Stimulated activated naive B cell treated with anti-CD40 and anti-IgM and Interleukin-4, amounts not matched to agents 10 μg/mL and 1 μg/mL and 100 μg/mL, for 72 hours (primary cell): Measurements from ENCODE around the gene PGM2.
A peak's percentile ranks its signal among the peaks of the same experiment; 100 is the strongest.
"Not testable (repeated sequence)": the region's sequence is repeated elsewhere in the genome, so short reads cannot be mapped to it uniquely, and the experiment has no call there.

Source experiments
- ATAC-seq, 2 donors: fragments of 150-1000 bp; cut with Tn5 transposase; replicated peaks; 2 replicates each; pipeline ENCODE4 v1.10.0; 2021; ENCODE audit warnings: moderate library complexity in 1 of 2
- DNase-seq: peaks from one replicate; pipeline ENCODE4 v3.0.0; 2021
- H3K27ac Mint-ChIP-seq: one replicate; pipeline ENCODE4 v1.8.0; 2022; ENCODE audit warnings: mild to moderate bottlenecking, mixed read lengths
- H3K27me3 Mint-ChIP-seq, 2 donors: one replicate each; pipeline ENCODE4 v1.8.0; 2022; ENCODE audit warnings: mixed read lengths in 2 of 2
- H3K36me3 Mint-ChIP-seq, 2 donors: one replicate each; pipeline ENCODE4 v1.8.0; 2022; ENCODE audit warnings: mixed read lengths in 2 of 2, mild to moderate bottlenecking in 1 of 2
- H3K4me1 Mint-ChIP-seq, 2 donors: one replicate each; pipeline ENCODE4 v1.8.0; 2022; ENCODE audit warnings: mixed read lengths in 2 of 2, mild to moderate bottlenecking in 1 of 2
- H3K4me3 Mint-ChIP-seq, 2 donors: one replicate each; pipeline ENCODE4 v1.8.0; 2022; ENCODE audit warnings: mild to moderate bottlenecking in 2 of 2, mixed read lengths in 2 of 2, moderate library complexity in 1 of 2
- H3K9me3 Mint-ChIP-seq, 2 donors: one replicate each; pipeline ENCODE4 v1.8.0; 2022; ENCODE audit warnings: mixed read lengths in 2 of 2, mild to moderate bottlenecking in 1 of 2

The PGM2 gene

DNA sequence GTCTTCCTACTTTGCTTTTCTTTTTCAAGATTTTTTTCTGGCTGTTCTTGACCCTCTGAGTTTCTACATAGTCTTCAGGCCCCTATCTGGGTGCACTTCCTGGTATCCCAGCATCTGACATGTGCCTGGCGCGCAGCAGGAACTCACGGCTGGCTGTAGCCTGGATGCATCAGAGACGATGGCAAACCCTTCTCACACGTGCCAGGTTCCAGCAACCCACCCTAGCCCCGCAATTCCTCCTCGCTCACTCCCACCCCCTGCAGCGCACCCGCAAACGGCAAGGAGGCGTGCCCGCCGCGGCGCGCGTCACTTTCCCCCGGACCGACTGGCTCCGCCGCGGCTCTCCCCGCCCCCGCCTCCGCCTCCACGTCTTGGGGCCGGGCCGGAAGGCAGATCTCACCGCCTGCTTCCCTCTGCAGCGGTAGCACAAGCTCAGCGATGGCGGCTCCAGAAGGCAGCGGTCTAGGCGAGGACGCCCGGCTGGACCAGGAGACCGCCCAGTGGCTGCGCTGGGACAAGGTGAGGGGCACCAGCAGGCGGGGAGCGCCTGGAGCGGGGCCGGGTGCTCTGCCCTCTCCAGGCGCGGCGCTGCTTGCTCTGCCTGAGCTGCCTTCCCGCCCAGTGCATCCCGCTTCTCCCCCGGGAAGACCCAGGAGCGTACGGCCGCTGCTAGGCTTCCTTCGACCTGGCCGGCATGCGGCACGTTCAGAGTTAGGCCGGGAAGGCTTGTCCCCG lies at the start of gene PGM2:
TSS of gene PGM2 (plus strand) at position 392 of the 735 bp plus-strand sequence. CDS start at position 439, 47 bp downstream.
- peak; percentile 96 to 98 for ATAC-seq
- DNase-seq = peak; percentile 86
- Mint-ChIP-seq H3K4me3 (peak within 1 kb of the TSS; percentile 90 to 91), H3K27ac (peak within 1 kb of the TSS; percentile 87), H3K36me3 (peaks cover 14 to 15% of the 10 kb centered on the region in 2 donors), H3K9me3 (no peaks in the 10 kb centered on the region), H3K27me3 (no peaks in the 10 kb centered on the region), H3K4me1 (peaks cover 16 to 31% of the 10 kb centered on the region in 2 donors)

- H3K36me3 Mint-ChIP-seq = peaks cover 0 to 4% of the 10 kb centered on the region in 2 donors
- peaks cover 2 to 9% of the 10 kb centered on the region in 2 donors for H3K9me3 Mint-ChIP-seq
- H3K4me1 Mint-ChIP-seq = peaks cover 6 to 9% of the 10 kb centered on the region in 2 donors
- DNase-seq (no peak), ATAC-seq (no peak)
- H3K27ac Mint-ChIP-seq = no peak overlapping the region
- H3K27me3 Mint-ChIP-seq = no peaks in the 10 kb centered on the region
- no peak overlapping the region for H3K4me3 Mint-ChIP-seq
Measured at GRCh38 chr4:37779896-37780295, 46.6 kb upstream of the PGM2 start.

- Mint-ChIP-seq H3K27ac (no peak overlapping the region), H3K36me3 (peaks cover 0 to 4% of the 10 kb centered on the region in 2 donors), H3K4me3 (no peak overlapping the region), H3K4me1 (peaks cover 6 to 9% of the 10 kb centered on the region in 2 donors), H3K27me3 (no peaks in the 10 kb centered on the region), H3K9me3 (peaks cover 2 to 9% of the 10 kb centered on the region in 2 donors)
- DNase-seq (no peak), ATAC-seq (no peak)
Measured at GRCh38 chr4:37780444-37781130, 45.9 kb upstream of the PGM2 start.

- no peak overlapping the region for H3K27ac Mint-ChIP-seq
- peaks cover 6 to 9% of the 10 kb centered on the region in 2 donors for H3K4me1 Mint-ChIP-seq
- peaks cover 0 to 4% of the 10 kb centered on the region in 2 donors for H3K36me3 Mint-ChIP-seq
- no peak for DNase-seq
- H3K27me3 Mint-ChIP-seq = no peaks in the 10 kb centered on the region
- H3K4me3 Mint-ChIP-seq = no peak overlapping the region
- ATAC-seq = no peak
- H3K9me3 Mint-ChIP-seq = peaks cover 2 to 9% of the 10 kb centered on the region in 2 donors
Measured at GRCh38 chr4:37781131-37781455, 45.4 kb upstream of the PGM2 start.

DNA sequence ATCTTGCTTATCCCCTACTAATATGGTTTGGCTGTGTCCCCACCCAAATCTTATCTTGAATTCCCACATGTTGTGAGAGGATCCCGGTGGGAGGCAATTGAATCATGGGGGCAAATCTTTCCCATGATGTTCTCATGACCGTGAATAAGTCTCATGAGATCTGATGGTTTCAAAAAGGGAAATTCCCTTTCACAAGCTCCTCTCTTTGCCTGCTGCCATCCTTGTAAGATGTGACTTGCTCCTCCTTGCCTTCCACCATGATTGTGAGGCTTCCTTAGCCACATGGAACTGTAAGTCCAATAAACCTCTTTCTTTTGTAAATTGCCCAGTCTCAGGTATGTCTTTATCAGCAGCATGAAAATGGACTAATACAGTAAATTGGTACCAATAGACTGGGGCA lies 40.2 kb upstream of the PGM2 start:
- not testable (repeated sequence) for DNase-seq, H3K27me3 Mint-ChIP-seq, H3K4me1 Mint-ChIP-seq, ATAC-seq, H3K27ac Mint-ChIP-seq, H3K4me3 Mint-ChIP-seq
- Mint-ChIP-seq H3K9me3 (peaks cover 13 to 18% of the 10 kb centered on the region in 2 donors), H3K36me3 (peaks cover 6 to 12% of the 10 kb centered on the region in 2 donors)

- peaks cover 7 to 11% of the 10 kb centered on the region in 2 donors for H3K36me3 Mint-ChIP-seq
- peaks cover 13 to 16% of the 10 kb centered on the region in 2 donors for H3K9me3 Mint-ChIP-seq
- not testable (repeated sequence) for ATAC-seq, H3K4me1 Mint-ChIP-seq, H3K27ac Mint-ChIP-seq, H3K27me3 Mint-ChIP-seq, DNase-seq, H3K4me3 Mint-ChIP-seq
Measured at GRCh38 chr4:37787883-37788460, 38.5 kb upstream of the PGM2 start.

- H3K9me3 Mint-ChIP-seq = peaks cover 13 to 16% of the 10 kb centered on the region in 2 donors
- H3K36me3 Mint-ChIP-seq = peaks cover 7 to 11% of the 10 kb centered on the region in 2 donors
- H3K4me1 Mint-ChIP-seq = no peaks in the 10 kb centered on the region
- no peak overlapping the region for H3K27ac Mint-ChIP-seq
- peaks cover 3 to 8% of the 10 kb centered on the region in 2 donors for H3K27me3 Mint-ChIP-seq
- DNase-seq = no peak
- ATAC-seq = no peak
- no peak overlapping the region for H3K4me3 Mint-ChIP-seq
Measured at GRCh38 chr4:37788819-37789218, 37.7 kb upstream of the PGM2 start.

GRCh38 chr4:37792241-37792640 lies 34.2 kb upstream of the PGM2 start:
- Mint-ChIP-seq H3K27me3 (peaks cover 4 to 13% of the 10 kb centered on the region in 2 donors), H3K27ac (no peak overlapping the region), H3K36me3 (peaks cover 6 to 7% of the 10 kb centered on the region in 2 donors), H3K9me3 (peaks cover 10 to 11% of the 10 kb centered on the region in 2 donors), H3K4me1 (no peaks in the 10 kb centered on the region), H3K4me3 (no peak overlapping the region)
- DNase-seq = no peak
- no peak for ATAC-seq

- Mint-ChIP-seq H3K4me3 (no peak overlapping the region), H3K4me1 (no peaks in the 10 kb centered on the region), H3K9me3 (peaks cover 10 to 11% of the 10 kb centered on the region in 2 donors), H3K27ac (no peak overlapping the region), H3K27me3 (peaks cover 4 to 13% of the 10 kb centered on the region in 2 donors), H3K36me3 (peaks cover 6 to 7% of the 10 kb centered on the region in 2 donors)
- ATAC-seq = peak; percentile 84 to 90
- no peak for DNase-seq
Measured at GRCh38 chr4:37793562-37793961, 32.9 kb upstream of the PGM2 start.

- Mint-ChIP-seq H3K36me3 (peaks cover 6 to 7% of the 10 kb centered on the region in 2 donors), H3K27ac (no peak overlapping the region), H3K27me3 (peaks cover 5 to 13% of the 10 kb centered on the region in 2 donors), H3K4me1 (no peaks in the 10 kb centered on the region), H3K9me3 (peaks cover 10 to 11% of the 10 kb centered on the region in 2 donors), H3K4me3 (no peak overlapping the region)
- DNase-seq = no peak
- no peak for ATAC-seq
Measured at GRCh38 chr4:37794056-37794455, 32.4 kb upstream of the PGM2 start.

GRCh38 chr4:37795581-37796195 lies 30.8 kb upstream of the PGM2 start:
- no peak for DNase-seq
- ATAC-seq = no peak
- H3K4me3 Mint-ChIP-seq = no peak overlapping the region

GRCh38 chr4:37797374-37797773 lies 29.1 kb upstream of the PGM2 start:
- Mint-ChIP-seq H3K27me3 (peaks cover 5 to 13% of the 10 kb centered on the region in 2 donors), H3K36me3 (no peaks in the 10 kb centered on the region), H3K27ac (no peak overlapping the region), H3K4me1 (no peaks in the 10 kb centered on the region), H3K9me3 (no peaks in the 10 kb centered on the region), H3K4me3 (no peak overlapping the region)
- DNase-seq (no peak), ATAC-seq (no peak)

More at GRCh38 chr4:37795581-37796195, 30.8 kb upstream of the PGM2 start:
- Mint-ChIP-seq H3K27me3 (peaks cover 5 to 13% of the 10 kb centered on the region in 2 donors), H3K9me3 (peaks cover 9% of the 10 kb centered on the region in 2 donors), H3K27ac (no peak overlapping the region), H3K36me3 (peaks cover 6 to 7% of the 10 kb centered on the region in 2 donors), H3K4me1 (no peaks in the 10 kb centered on the region)

DNA sequence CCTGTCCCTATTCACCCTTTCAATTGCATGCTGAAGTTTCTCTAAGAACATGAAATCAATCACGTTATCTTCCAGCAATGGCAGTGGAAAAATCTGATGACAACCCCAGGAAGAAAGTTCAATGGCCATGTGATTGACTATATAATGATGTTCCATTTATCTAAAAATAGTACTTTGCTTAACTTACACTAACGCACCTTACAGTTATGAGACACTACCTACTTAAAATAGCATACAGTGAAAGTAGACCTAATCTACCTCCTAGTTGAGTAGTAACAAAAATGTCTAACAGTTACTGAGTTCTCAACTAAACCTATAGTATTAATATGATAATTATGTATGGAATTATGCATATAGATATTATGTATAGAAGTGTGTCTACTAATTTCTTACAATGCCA lies 28.6 kb upstream of the PGM2 start:
- no peaks in the 10 kb centered on the region for H3K36me3 Mint-ChIP-seq
- DNase-seq (no peak), ATAC-seq (no peak)
- no peak overlapping the region for H3K4me3 Mint-ChIP-seq
- H3K4me1 Mint-ChIP-seq = no peaks in the 10 kb centered on the region
- H3K27ac Mint-ChIP-seq = no peak overlapping the region
- peaks cover 5 to 13% of the 10 kb centered on the region in 2 donors for H3K27me3 Mint-ChIP-seq
- H3K9me3 Mint-ChIP-seq = no peaks in the 10 kb centered on the region

DNA sequence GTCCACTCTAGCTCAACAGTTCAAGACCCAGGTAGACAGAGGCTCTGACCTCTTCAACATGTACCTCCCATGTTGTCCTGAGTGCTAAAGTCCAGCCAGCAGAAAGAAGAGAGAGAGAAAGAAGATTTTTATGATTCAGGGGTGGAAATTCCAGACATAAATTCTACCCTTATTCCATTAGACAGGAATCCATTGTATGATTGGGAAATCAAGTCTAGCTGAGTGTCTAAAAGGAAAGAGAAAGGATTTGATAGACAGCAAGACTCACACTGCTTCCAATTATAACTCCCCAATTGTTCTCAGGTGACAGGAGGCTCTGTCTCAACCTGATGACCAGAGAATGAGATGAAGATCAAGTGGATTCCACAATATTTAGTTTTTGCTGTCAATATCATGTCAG lies 27.9 kb upstream of the PGM2 start:
- H3K36me3 Mint-ChIP-seq = no peaks in the 10 kb centered on the region
- no peaks in the 10 kb centered on the region for H3K9me3 Mint-ChIP-seq
- no peak overlapping the region for H3K4me3 Mint-ChIP-seq
- peaks cover 5 to 12% of the 10 kb centered on the region in 2 donors for H3K27me3 Mint-ChIP-seq
- no peak for DNase-seq
- ATAC-seq = no peak
- H3K4me1 Mint-ChIP-seq = no peaks in the 10 kb centered on the region
- no peak overlapping the region for H3K27ac Mint-ChIP-seq
